SK-N-SH treated with all-trans-retinoic acid at 6 μM for 48 hours (cell line): ENCODE data around the gene PHRF1.

ENCODE experiments used
- BACH2 ChIP-seq: fragments of 250-450 bp; sonication (Bioruptor Pico); IDR thresholded peaks from 2 replicates; pipeline ENCODE4 v1.9.0; 2021; ENCODE audit warnings: mild to moderate bottlenecking, borderline replicate concordance
- OSR1 ChIP-seq: fragments of 250-450 bp; sonication (Bioruptor Pico); IDR thresholded peaks from 2 replicates; pipeline ENCODE4 v1.8.0; 2022; ENCODE audit warnings: moderate library complexity, mild to moderate bottlenecking, inconsistent platforms
- RARB ChIP-seq: fragments of 250-450 bp; sonication (Bioruptor Pico); IDR thresholded peaks from 2 replicates; pipeline ENCODE4 v1.8.0; 2021; ENCODE audit warnings: mild to moderate bottlenecking, moderate library complexity
- ZNF8 ChIP-seq: fragments of 450-650 bp; formaldehyde crosslinking; IDR thresholded peaks from 2 replicates; pipeline ENCODE4 v1.5.0; 2020; ENCODE audit warnings: mild to moderate bottlenecking, moderate library complexity

GRCh38 chr11:643849-644738 is 67.8 kb downstream of the PHRF1 start:
- no peak for TF ChIP-seq RARB (CRISPR knock-in tag)
- TF ChIP-seq BACH2 (CRISPR knock-in tag): no peak
- TF ChIP-seq ZNF8 (CRISPR knock-in tag): no peak
- TF ChIP-seq OSR1 (CRISPR knock-in tag): no peak
